ENCODE results near the gene KCTD19. TPM values are rescaled to one million over a fixed set of nuclear protein-coding genes. Genes with fewer than 3 reads are reported as not detected.

KCTD19 gene
- total and polyA plus RNA-seq, 8 donors = 0.73 to 13.1 (median 7.7) TPM; not detected in 1

GRCh38 chr16:67257486-67258160 lies 68.9 kb downstream of the KCTD19 start:
- Histone ChIP-seq H3K36me3 (no peaks in the 10 kb centered on the region), H3K4me1 (no peaks in the 10 kb centered on the region), H3K4me3 (no peak overlapping the region), H3K27me3 (no peaks in the 10 kb centered on the region), H3K27ac (no peak overlapping the region), H3K9me3 (no peaks in the 10 kb centered on the region)
- intact Hi-C loops (cut with DNase I) = no loop called here
- DNase-seq = no peak
- no peak for ATAC-seq
- no peak for TF ChIP-seq CTCF (IDR thresholded peaks at IDR 0.05)

- Histone ChIP-seq H3K27me3 (no peaks in the 10 kb centered on the region), H3K4me3 (no peak overlapping the region), H3K36me3 (no peaks in the 10 kb centered on the region), H3K9me3 (no peaks in the 10 kb centered on the region), H3K27ac (no peak overlapping the region), H3K4me1 (no peaks in the 10 kb centered on the region)
- no peak for TF ChIP-seq CTCF (IDR thresholded peaks at IDR 0.05)
- DNase-seq (no peak), ATAC-seq (no peak)
- intact Hi-C loops (cut with DNase I) = no loop called here
Measured at GRCh38 chr16:67256701-67257230, 69.8 kb downstream of the KCTD19 start.

GRCh38 chr16:67255553-67256221 lies 70.9 kb downstream of the KCTD19 start:
- peaks cover 0 to 5% of the 10 kb centered on the region in 2 donors for H3K27me3 ChIP-seq
- no peaks in the 10 kb centered on the region for H3K4me1 ChIP-seq
- DNase-seq (no peak), ATAC-seq (no peak)
- no peak overlapping the region for H3K27ac ChIP-seq
- H3K4me3 ChIP-seq = no peak overlapping the region
- no peaks in the 10 kb centered on the region for H3K9me3 ChIP-seq
- H3K36me3 ChIP-seq = no peaks in the 10 kb centered on the region
- intact Hi-C loops (cut with DNase I) = no loop called here
- no peak for TF ChIP-seq CTCF (IDR thresholded peaks at IDR 0.05)

- DNase-seq = no peak
- Histone ChIP-seq H3K36me3 (no peaks in the 10 kb centered on the region), H3K27ac (no peak overlapping the region), H3K4me1 (no peaks in the 10 kb centered on the region), H3K9me3 (no peaks in the 10 kb centered on the region), H3K27me3 (peaks cover 0 to 12% of the 10 kb centered on the region in 2 donors), H3K4me3 (no peak overlapping the region)
- no peak for TF ChIP-seq CTCF (IDR thresholded peaks at IDR 0.05)
- no peak for ATAC-seq
- intact Hi-C loops (cut with DNase I) = no loop called here
Measured at GRCh38 chr16:67254801-67255552, 71.6 kb downstream of the KCTD19 start.

All from left lung (tissue), 10 donors.